B cell (primary cell): Measurements from ENCODE around the gene SSX4B. TPM values are rescaled to one million over a fixed set of nuclear protein-coding genes. Genes with fewer than 3 reads are reported as not detected.
"Not testable (repeated sequence)": the region's sequence is repeated elsewhere in the genome, so short reads cannot be mapped to it uniquely, and the experiment has no call there.

ENCODE experiments used
- ATAC-seq: fragments of 200-7000 bp; cut with Tn5 transposase; one replicate; pipeline ENCODE4 v1.10.0; 2021; ENCODE audit warnings: low read depth, mild to moderate bottlenecking, moderate number of reproducible peaks, moderate library complexity
- CTCF ChIA-PET: fragments of 350-600 bp; sonication (Branson Sonifier 250); formaldehyde crosslinking; loops from one replicate; lab custom pipeline; 2021; ENCODE audit warnings: antibody characterized with exemption, inconsistent platforms; lab: Charles Lee
- POLR2A ChIA-PET: fragments of 350-600 bp; sonication (Branson Sonifier 250); formaldehyde crosslinking; loops from one replicate; lab custom pipeline; 2021; ENCODE audit warnings: antibody characterized with exemption; lab: Charles Lee
- DNase-seq: peaks from one replicate; pipeline ENCODE4 v3.0.0; 2013
- H2AFZ ChIP-seq: 2 replicates; pipeline ENCODE4 v1.6.1; 2012; ENCODE audit warnings: mild to moderate bottlenecking, low read depth, low read length; ENCODE audit not compliant: insufficient read depth, poor library complexity, severe bottlenecking
- H3K27ac ChIP-seq, 2 donors: 1 replicate in 1 of 2; 2 replicates in 1 of 2; pipeline ENCODE4 v1.5.1; 2012 to 2013; ENCODE audit warnings: low read length in 2 of 2, mild to moderate bottlenecking in 2 of 2, moderate library complexity in 1 of 2
- H3K27me3 ChIP-seq, 4 experiments: fragments of 200-600 bp in 1 of 4; sonication (generic) in 1 of 4; replicated peaks in 1 of 4; 1 replicate in 2 of 4; 2 replicates in 2 of 4; pipeline versions ENCODE4 v1.6.1 to v1.7.0; 2013 to 2016; ENCODE audit warnings: low read length in 3 of 4, mild to moderate bottlenecking in 2 of 4, mixed read lengths in 1 of 4, moderate library complexity in 1 of 4; ENCODE audit not compliant: insufficient read depth in 4 of 4, control insufficient read depth in 3 of 4; ENCODE audit errors: control extremely low read depth in 1 of 4
- H3K36me3 ChIP-seq, 2 experiments: replicated peaks in 1 of 2; 1 replicate in 1 of 2; 2 replicates in 1 of 2; pipeline versions ENCODE4 v1.6.1 to v1.7.1; 2013; ENCODE audit warnings: low read length in 1 of 2; ENCODE audit not compliant: insufficient read depth in 2 of 2, control insufficient read depth in 1 of 2; ENCODE audit errors: control extremely low read depth in 1 of 2, extremely low read depth in 1 of 2
- H3K4me1 ChIP-seq, 2 donors: fragments of 200-600 bp in 1 of 2; sonication (generic) in 1 of 2; 1 replicate in 1 of 2; 2 replicates in 1 of 2; pipeline versions ENCODE4 v1.5.1 to v1.6.1; 2013 to 2017; ENCODE audit warnings: low read length in 2 of 2; ENCODE audit not compliant: control insufficient read depth in 2 of 2, insufficient read depth in 2 of 2
- H3K4me2 ChIP-seq: replicated peaks from 2 replicates; pipeline ENCODE3; 2012; ENCODE audit warnings: mild to moderate bottlenecking, low read depth, low read length; ENCODE audit not compliant: poor library complexity, severe bottlenecking
- H3K4me3 ChIP-seq, 5 experiments: fragments of 200-600 bp in 1 of 5; sonication (generic) in 1 of 5; 1 replicate in 3 of 5; 2 replicates in 2 of 5; pipeline versions ENCODE4 v1.5.1 to v1.7.0; 2011 to 2016; ENCODE audit warnings: low read length in 4 of 5, mild to moderate bottlenecking in 4 of 5, low read depth in 2 of 5, control low read depth in 1 of 5, moderate library complexity in 1 of 5; ENCODE audit not compliant: insufficient read depth in 1 of 5; ENCODE audit errors: control extremely low read depth in 1 of 5, extremely low read depth in 1 of 5
- H3K79me2 ChIP-seq: fragments of 200-600 bp; sonication (generic); one replicate; pipeline ENCODE4 v1.6.0; 2016; ENCODE audit warnings: low read length; ENCODE audit not compliant: control insufficient read depth, insufficient read depth
- H3K9ac ChIP-seq: fragments of 200-600 bp; sonication (generic); 2 replicates; pipeline ENCODE4 v1.6.1; 2017; ENCODE audit warnings: mild to moderate bottlenecking, low read length, moderate library complexity
- H3K9me3 ChIP-seq, 3 donors: one replicate each; pipeline versions ENCODE4 v1.6.1 to v1.7.1; 2013; ENCODE audit warnings: low read length in 2 of 3; ENCODE audit not compliant: control insufficient read depth in 2 of 3, insufficient read depth in 1 of 3; ENCODE audit errors: control extremely low read depth in 1 of 3
- H4K20me1 ChIP-seq: 2 replicates; pipeline ENCODE4 v1.6.0; 2012; ENCODE audit warnings: mild to moderate bottlenecking, low read length; ENCODE audit not compliant: insufficient read depth, control insufficient read depth, poor library complexity, severe bottlenecking
- H3K27ac Mint-ChIP-seq: one replicate; pipeline ENCODE4 v1.8.0; 2021; ENCODE audit warnings: mixed read lengths
- H3K27me3 Mint-ChIP-seq: one replicate; pipeline ENCODE4 v1.8.0; 2021; ENCODE audit warnings: mixed read lengths
- H3K4me1 Mint-ChIP-seq: one replicate; pipeline ENCODE4 v1.8.0; 2021; ENCODE audit warnings: mixed read lengths
- H3K4me3 Mint-ChIP-seq: one replicate; pipeline ENCODE4 v1.8.0; 2021; ENCODE audit warnings: mixed read lengths
- H3K9me3 Mint-ChIP-seq: one replicate; pipeline ENCODE4 v1.8.0; 2022; ENCODE audit warnings: mixed read lengths; ENCODE audit not compliant: insufficient read depth
- CTCF ChIP-seq: fragments of 200-600 bp; IDR thresholded peaks from one replicate; pipeline ENCODE4 v1.8.0; 2022; ENCODE audit warnings: antibody characterized with exemption, mild to moderate bottlenecking
- EZH2 ChIP-seq: IDR thresholded peaks from 2 replicates; pipeline ENCODE4 v1.6.1; 2012; ENCODE audit warnings: borderline replicate concordance, low read depth, mild to moderate bottlenecking, moderate library complexity, low read length; ENCODE audit not compliant: insufficient read depth, poor library complexity, severe bottlenecking
- WGBS: methylation state at CpG from one replicate; pipeline ENCODE4 v1.1.5; 2013; ENCODE audit warnings: missing lambda C conversion rate; ENCODE audit not compliant: insufficient coverage; 5-methylcytosine and 5-hydroxymethylcytosine counted together
- intact Hi-C: fragments of 100-400 bp; cut with micrococcal nuclease; formaldehyde crosslinking; loops from one replicate; pipeline ENCODE4 v1.10.0; 2022
- polyA minus RNA-seq: library from RNA; depleted of rRNA, polyadenylated mRNA; stranded (reverse); fragments of >200 nt; gene quantifications from 2 replicates; pipeline ENCODE4 v1.2.3, GENCODE V29; 2012
- polyA plus RNA-seq: library from polyadenylated mRNA; depleted of rRNA; stranded (reverse); fragments of >200 nt; gene quantifications from 2 replicates; pipeline ENCODE4 v1.2.3, GENCODE V29; 2012
- total RNA-seq, 2 donors: library from RNA; stranded (reverse); fragments of 120-200 nt in 1 of 2; gene quantifications; 1 replicate in 1 of 2; 2 replicates in 1 of 2; pipeline versions ENCODE4 v1.2.3 to v1.2.4, GENCODE V29; 2013 to 2022

Gene SSX4B
- total RNA-seq (not detected in 2 replicates), polyA plus RNA-seq (not detected in 2 replicates), polyA minus RNA-seq (not detected in 2 replicates)
- total RNA-seq (2013) = not detected

DNA sequence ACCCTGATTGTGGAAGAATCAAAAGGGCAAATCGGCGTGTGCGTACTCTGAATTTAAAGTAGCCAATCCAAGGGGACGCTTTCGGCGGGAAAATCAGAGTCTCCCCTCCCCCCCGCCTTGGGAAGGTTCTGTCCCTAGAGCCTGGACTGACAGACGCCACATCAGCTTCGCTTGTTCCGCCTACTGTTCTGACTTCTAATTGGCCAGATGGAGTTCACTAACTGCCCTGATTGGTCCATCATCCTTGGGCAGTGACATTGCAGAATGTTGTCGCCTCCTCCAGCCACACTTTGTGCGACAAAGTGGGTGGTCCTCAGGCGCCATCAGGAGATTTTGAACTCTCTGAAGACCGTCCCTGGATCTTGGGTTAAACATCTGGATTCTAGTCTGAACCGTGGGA, at the start of gene SSX4B:
SSX4B (minus strand) TSS at position 101 of the 400 bp plus-strand sequence. CDS start 588 bp downstream, outside the sequence.
- H3K9ac ChIP-seq, H3K36me3 ChIP-seq, H3K4me1 Mint-ChIP-seq, H2AFZ ChIP-seq, CTCF ChIA-PET, H3K9me3 ChIP-seq, H3K4me2 ChIP-seq, H3K4me3 Mint-ChIP-seq, DNase-seq, H3K27ac ChIP-seq, H4K20me1 ChIP-seq, H3K4me1 ChIP-seq, H3K4me3 ChIP-seq, H3K79me2 ChIP-seq, ATAC-seq, intact Hi-C loops, H3K27ac Mint-ChIP-seq, H3K9me3 Mint-ChIP-seq, H3K27me3 ChIP-seq, H3K27me3 Mint-ChIP-seq, POLR2A ChIA-PET: not testable (repeated sequence)
- no CpG with 5 or more reads among the region's 15 CpGs for WGBS

DNA sequence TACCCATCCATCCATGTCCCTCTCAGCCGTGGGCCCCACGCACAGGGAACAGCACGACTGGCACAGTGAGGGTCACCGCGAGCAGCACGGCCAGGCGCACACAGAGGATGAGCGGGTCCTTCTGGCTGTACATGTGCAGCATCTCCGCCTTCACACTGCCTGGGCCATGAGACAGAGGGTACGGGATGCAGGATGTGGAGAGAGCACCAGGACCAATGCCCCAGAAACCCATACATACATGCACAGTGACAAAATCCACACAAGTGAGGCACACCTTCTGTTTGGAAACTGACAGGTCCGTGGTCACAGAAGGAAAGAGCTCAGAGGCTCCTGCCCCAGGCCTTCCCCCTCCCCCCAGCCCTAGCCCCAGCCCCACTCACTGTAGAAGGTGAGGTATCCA, 48.8 kb upstream of the SSX4B start:
- Mint-ChIP-seq H3K9me3 (no peaks in the 10 kb centered on the region), H3K4me3 (no peak overlapping the region), H3K27me3 (no peaks in the 10 kb centered on the region), H3K4me1 (peaks cover 1% of the 10 kb centered on the region), H3K27ac (no peak overlapping the region)
- no peak overlapping the region for H3K9ac ChIP-seq
- H4K20me1 ChIP-seq = no peaks in the 10 kb centered on the region
- no peak overlapping the region for H3K4me2 ChIP-seq
- WGBS = 95% methylated on average over 9 of the region's 11 CpGs
- H3K4me3 ChIP-seq = no peak overlapping the region
- POLR2A ChIA-PET = no interaction called here
- H2AFZ ChIP-seq = no peak overlapping the region
- DNase-seq (no peak), ATAC-seq (no peak)
- H3K27me3 ChIP-seq = no peaks in the 10 kb centered on the region
- no peak overlapping the region for H3K27ac ChIP-seq
- no peaks in the 10 kb centered on the region for H3K79me2 ChIP-seq
- CTCF ChIA-PET = interaction anchor here (0.6 kb wide), 1 partner anchor 990 kb away, joined by 3 read pairs; no protein-coding TSS in a partner anchor
- no peaks in the 10 kb centered on the region for H3K4me1 ChIP-seq
- no peaks in the 10 kb centered on the region for H3K36me3 ChIP-seq
- no peak for TF ChIP-seq EZH2
- TF ChIP-seq CTCF = no peak
- intact Hi-C loops = no loop called here
- H3K9me3 ChIP-seq = no peaks in the 10 kb centered on the region
